IPS-20b (cell line): Measurements from ENCODE around the gene OR8B2.
"Not testable (repeated sequence)": the region's sequence is repeated elsewhere in the genome, so short reads cannot be mapped to it uniquely, and the experiment has no call there.

Source experiments
- H3K27ac ChIP-seq: one replicate; pipeline ENCODE4 v1.5.1; 2013; ENCODE audit warnings: low read length
- H3K27me3 ChIP-seq: 2 replicates; pipeline ENCODE4 v1.6.1; 2013; ENCODE audit warnings: mild to moderate bottlenecking, low read length, inconsistent platforms; ENCODE audit not compliant: insufficient read depth
- H3K36me3 ChIP-seq: 2 replicates; pipeline ENCODE4 v1.6.1; 2013; ENCODE audit warnings: low read depth, mild to moderate bottlenecking, inconsistent platforms, low read length, moderate library complexity; ENCODE audit not compliant: insufficient read depth
- H3K4me1 ChIP-seq: 2 replicates; pipeline ENCODE4 v1.6.1; 2013; ENCODE audit warnings: mild to moderate bottlenecking, control low read depth, inconsistent platforms, low read length, moderate library complexity; ENCODE audit not compliant: insufficient read depth
- H3K4me3 ChIP-seq: 2 replicates; pipeline ENCODE4 v1.5.1; 2013; ENCODE audit warnings: mild to moderate bottlenecking, low read length, inconsistent platforms
- H3K9ac ChIP-seq: 2 replicates; pipeline ENCODE4 v1.6.1; 2013; ENCODE audit warnings: low read depth, mild to moderate bottlenecking, inconsistent platforms, low read length, moderate library complexity
- H3K9me3 ChIP-seq: 2 replicates; pipeline ENCODE4 v1.6.1; 2013; ENCODE audit warnings: mild to moderate bottlenecking, low read depth, low read length, inconsistent platforms; ENCODE audit not compliant: insufficient read depth

The OR8B2 gene, protein sequence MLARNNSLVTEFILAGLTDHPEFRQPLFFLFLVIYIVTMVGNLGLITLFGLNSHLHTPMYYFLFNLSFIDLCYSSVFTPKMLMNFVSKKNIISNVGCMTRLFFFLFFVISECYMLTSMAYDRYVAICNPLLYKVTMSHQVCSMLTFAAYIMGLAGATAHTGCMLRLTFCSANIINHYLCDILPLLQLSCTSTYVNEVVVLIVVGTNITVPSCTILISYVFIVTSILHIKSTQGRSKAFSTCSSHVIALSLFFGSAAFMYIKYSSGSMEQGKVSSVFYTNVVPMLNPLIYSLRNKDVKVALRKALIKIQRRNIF

DNA sequence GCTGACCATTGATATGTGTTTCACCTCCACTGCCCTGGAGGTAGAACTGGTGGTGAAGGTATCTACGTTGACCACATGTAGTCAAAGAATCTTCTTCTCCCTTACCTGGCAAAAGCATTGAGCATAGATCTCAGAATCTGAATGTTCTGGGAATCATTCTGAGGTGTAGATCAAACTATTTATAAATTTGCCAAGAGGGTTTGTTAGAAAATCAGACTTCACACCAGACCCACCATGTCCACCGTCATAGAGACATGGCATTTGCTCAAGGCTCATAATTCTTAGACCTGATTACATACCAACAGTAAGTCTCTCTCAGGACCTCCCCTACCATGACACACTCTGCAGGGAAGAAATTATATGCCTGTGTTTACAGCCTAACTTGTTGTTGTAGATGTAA lies at the start of gene OR8B2:
TSS of gene OR8B2 (minus strand) at position 101 of the 400 bp plus-strand sequence. CDS start 1,156 bp downstream, outside the sequence.
- H3K36me3 ChIP-seq = no peaks in the 10 kb centered on the region
- no peak within 1 kb of the TSS for H3K4me3 ChIP-seq
- H3K27ac ChIP-seq = no peak within 1 kb of the TSS
- no peaks in the 10 kb centered on the region for H3K4me1 ChIP-seq
- no peak within 1 kb of the TSS for H3K9ac ChIP-seq
- H3K9me3 ChIP-seq = no peaks in the 10 kb centered on the region
- H3K27me3 ChIP-seq = no peaks in the 10 kb centered on the region

DNA sequence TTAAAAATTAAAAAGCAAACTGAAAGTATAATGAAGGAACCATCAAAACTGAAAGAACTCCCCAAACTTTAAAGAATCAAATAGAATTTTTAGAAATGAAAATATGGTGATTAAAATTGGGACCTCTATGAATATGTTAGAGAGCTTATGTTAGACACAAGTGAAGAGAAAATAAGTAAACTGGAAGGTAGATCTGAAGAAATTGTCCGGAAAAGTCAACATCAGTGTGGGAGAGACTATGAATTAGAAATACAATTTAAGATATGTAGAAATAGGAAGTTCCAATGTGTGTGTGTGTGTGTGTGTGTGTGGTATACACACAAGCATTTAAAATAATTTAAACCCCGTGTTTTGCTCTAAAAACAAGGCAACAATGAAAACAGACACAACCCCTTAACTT lies 45.3 kb upstream of the OR8B2 start:
- no peaks in the 10 kb centered on the region for H3K27me3 ChIP-seq
- H3K36me3 ChIP-seq = no peaks in the 10 kb centered on the region
- H3K4me3 ChIP-seq = no peak overlapping the region
- no peak overlapping the region for H3K27ac ChIP-seq
- no peaks in the 10 kb centered on the region for H3K9me3 ChIP-seq
- H3K4me1 ChIP-seq = no peaks in the 10 kb centered on the region
- no peak overlapping the region for H3K9ac ChIP-seq

DNA sequence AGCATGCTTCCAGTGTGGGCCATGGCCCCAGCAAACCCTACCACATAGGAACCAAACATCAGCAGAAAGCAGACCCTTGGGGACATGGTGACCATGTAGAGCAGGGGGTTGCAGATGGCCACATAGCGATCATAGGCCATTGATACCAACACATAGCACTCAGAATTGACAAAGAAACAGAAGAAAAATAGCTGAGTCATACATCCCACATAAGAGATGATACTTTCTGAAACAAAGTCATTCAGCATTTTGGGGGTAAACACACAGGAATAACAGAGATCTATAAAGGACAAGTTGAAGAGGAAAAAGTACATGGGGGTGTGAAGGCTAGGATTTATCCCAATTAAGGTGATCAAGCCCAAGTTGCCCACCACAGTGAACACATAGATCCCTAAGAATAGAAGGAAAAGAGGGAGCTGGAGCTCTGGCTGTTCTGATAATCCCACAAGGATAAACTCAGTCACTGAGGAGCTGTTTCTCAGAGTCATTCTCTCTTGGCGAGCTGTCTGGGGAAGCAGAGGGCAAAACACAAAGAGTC lies 40.2 kb upstream of the OR8B2 start, which contains the start of gene OR8B4:
TSS of gene OR8B4 (minus strand) at position 488 of the 538 bp plus-strand sequence. CDS start at position 488, 0 bp downstream.
- H3K4me3 ChIP-seq = no peak within 1 kb of the TSS

DNA sequence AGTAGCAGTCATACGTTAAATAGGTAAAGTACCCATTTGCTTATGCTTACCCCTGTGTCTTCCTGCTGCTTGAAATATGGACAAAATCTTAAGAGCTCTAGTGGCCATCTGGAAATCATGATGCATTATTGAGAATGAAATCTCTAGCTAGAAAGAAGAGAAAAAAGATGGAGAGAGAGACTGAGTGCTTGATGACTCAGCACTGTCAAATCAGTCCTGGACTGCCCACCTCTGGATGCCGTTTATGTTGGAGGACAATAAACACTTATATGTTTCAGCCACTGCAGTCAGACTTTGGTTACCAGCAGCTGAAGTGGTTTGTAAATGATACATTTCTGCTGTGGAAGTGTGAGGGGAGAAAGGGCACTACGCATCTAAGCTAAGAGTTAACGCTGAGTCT lies 36.7 kb upstream of the OR8B2 start:
- Histone ChIP-seq H3K4me3 (no peak overlapping the region), H3K27ac (no peak overlapping the region), H3K4me1 (no peaks in the 10 kb centered on the region), H3K36me3 (no peaks in the 10 kb centered on the region), H3K27me3 (no peaks in the 10 kb centered on the region), H3K9ac (no peak overlapping the region), H3K9me3 (no peaks in the 10 kb centered on the region)

More for the DNA sequence above, 40.2 kb upstream of the OR8B2 start, which contains the start of gene OR8B4:
- Histone ChIP-seq H3K27me3 (no peaks in the 10 kb centered on the region), H3K36me3 (no peaks in the 10 kb centered on the region), H3K9ac (no peak within 1 kb of the TSS), H3K27ac (no peak within 1 kb of the TSS), H3K9me3 (no peaks in the 10 kb centered on the region), H3K4me1 (no peaks in the 10 kb centered on the region)

DNA sequence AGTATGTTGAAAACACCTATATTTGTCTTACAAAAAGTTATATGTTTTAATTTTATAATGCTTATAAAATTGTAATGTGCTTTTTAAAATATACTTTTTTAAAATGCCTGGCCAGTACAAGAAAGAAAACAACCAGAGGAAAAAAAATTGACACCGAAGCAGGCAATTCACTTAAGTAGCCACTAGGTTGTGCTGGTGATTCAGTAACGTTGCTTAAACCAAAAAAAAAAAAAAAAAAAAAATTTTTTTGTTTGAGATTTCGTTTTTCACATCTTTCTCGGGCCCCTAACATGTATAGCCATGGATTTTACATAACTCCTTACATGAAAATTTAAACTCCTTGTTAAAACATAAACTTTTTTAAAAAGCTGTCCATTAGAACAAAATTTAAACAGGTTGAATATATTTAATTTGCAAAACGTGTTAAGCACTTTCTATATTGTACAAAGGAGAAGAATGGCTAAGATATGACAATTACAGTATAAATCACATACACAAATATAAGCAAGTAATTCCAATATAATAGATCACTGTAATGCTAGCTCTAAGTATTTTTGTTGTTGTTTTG lies 31.1 kb upstream of the OR8B2 start:
- no peak overlapping the region for H3K9ac ChIP-seq
- no peaks in the 10 kb centered on the region for H3K36me3 ChIP-seq
- H3K27me3 ChIP-seq = no peaks in the 10 kb centered on the region
- H3K9me3 ChIP-seq = no peaks in the 10 kb centered on the region
- no peak overlapping the region for H3K4me3 ChIP-seq
- no peak overlapping the region for H3K27ac ChIP-seq
- no peaks in the 10 kb centered on the region for H3K4me1 ChIP-seq

DNA sequence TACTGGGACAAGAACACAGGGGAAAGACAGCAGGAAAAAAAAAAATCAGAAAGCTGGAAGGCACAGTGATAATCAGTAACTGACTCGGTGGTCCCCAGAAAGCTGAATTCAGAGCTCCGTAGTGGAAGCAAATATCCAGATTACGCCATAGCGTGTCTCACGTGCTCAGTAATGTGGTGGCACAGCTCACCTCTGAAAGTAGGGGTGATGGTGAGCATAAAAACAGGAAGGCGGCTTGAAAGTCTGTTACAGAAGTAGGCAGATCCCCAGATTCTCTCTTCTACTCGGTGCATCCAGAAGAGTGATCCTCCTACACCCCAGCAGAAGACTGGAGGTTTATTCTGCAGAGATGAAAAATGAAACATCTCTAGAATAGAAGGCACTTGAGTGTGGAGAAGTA lies 25.6 kb upstream of the OR8B2 start:
- H3K27me3 ChIP-seq = no peaks in the 10 kb centered on the region
- H3K36me3 ChIP-seq = no peaks in the 10 kb centered on the region
- no peaks in the 10 kb centered on the region for H3K4me1 ChIP-seq
- no peaks in the 10 kb centered on the region for H3K9me3 ChIP-seq
- H3K4me3 ChIP-seq = no peak overlapping the region
- no peak overlapping the region for H3K27ac ChIP-seq
- H3K9ac ChIP-seq = no peak overlapping the region

DNA sequence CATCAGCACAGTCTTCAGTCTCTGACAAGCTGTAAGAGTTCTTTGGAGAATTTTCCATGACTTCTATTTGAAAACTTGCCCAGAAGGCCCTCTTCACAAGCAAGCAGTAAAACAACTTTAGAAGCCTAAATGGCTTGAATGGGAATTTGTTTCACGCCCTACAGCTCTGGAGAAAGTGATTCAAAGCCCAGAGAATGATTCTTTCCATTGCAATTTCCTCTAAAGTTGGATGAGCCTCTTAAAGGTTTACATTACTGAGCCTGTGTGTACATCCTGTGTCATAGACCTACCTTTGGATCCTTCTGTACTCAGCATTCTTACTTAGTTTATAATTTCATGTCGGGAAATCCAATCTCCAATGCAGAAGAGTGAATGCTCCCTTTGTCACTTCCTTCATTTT lies 21.3 kb upstream of the OR8B2 start:
- H3K9me3 ChIP-seq = no peaks in the 10 kb centered on the region
- H3K9ac ChIP-seq = no peak overlapping the region
- H3K27me3 ChIP-seq = no peaks in the 10 kb centered on the region
- no peak overlapping the region for H3K4me3 ChIP-seq
- no peaks in the 10 kb centered on the region for H3K4me1 ChIP-seq
- no peaks in the 10 kb centered on the region for H3K36me3 ChIP-seq
- no peak overlapping the region for H3K27ac ChIP-seq

DNA sequence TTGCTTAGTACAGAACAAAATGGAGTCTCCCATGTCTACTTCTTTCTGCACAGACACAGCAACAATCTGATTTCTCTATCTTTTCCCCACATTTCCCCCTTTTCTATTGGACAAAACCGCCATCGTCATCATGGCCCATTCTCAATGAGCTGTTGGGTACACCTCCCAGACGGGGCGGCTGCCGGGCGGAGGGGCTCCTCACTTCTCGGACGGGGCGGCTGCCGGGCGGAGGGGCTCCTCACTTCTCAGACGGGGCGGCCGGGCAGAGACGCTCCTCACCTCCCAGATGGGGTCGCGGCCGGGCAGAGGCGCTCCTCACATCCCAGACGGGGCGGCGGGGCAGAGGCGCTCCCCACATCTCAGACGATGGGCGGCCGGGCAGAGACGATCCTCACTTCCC lies 18.9 kb upstream of the OR8B2 start:
- H3K9ac ChIP-seq, H3K4me3 ChIP-seq, H3K27ac ChIP-seq, H3K36me3 ChIP-seq, H3K9me3 ChIP-seq, H3K4me1 ChIP-seq, H3K27me3 ChIP-seq: not testable (repeated sequence)

DNA sequence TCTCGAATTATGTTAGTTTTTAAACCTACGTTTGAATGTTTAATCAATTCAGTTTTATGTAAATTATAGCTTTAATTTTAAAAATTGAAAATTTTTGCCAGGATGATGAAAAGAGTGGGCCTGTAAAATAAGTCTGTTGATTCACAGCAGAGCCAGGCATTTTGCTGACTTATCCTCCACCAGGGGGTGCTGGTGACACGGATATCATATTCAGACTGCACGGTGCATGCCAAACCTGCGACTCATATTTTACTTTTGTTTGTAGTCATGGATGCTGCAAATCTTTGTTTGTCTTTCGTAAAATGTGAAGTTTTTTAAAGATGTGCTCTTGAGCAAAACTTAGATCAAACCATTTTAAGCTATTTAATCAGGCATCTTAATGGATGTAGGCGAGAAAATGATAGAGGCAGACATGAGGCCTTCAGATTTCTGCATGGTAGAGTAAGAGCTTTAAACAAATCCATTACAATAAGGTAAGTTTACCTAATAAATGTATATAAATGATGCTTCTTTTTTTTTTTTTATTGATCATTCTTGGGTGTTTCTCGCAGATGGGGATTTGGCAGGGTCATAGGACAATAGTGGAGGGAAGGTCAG lies 18.1 kb upstream of the OR8B2 start:
- H3K36me3 ChIP-seq = no peaks in the 10 kb centered on the region
- no peaks in the 10 kb centered on the region for H3K9me3 ChIP-seq
- no peak overlapping the region for H3K4me3 ChIP-seq
- H3K27me3 ChIP-seq = no peaks in the 10 kb centered on the region
- H3K27ac ChIP-seq = no peak overlapping the region
- no peaks in the 10 kb centered on the region for H3K4me1 ChIP-seq
- H3K9ac ChIP-seq = no peak overlapping the region

DNA sequence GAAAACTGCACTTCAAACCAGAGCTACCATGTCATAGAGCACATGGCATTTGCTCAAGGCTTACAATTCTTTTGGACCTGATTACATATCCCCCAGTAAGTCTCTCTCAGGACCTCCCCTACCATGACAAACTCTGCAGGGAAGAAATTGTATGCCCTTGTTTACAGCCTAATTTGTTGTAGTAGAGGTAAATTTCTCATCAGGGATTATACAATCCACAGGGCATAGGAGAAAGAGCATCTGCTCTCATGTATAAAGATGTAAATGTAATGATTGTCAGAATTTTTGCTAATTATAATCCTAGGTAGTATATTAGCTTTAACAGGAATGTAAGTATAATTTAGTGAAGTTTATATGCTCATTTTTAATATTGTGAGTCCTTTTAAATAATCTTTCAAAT lies 14.6 kb upstream of the OR8B2 start, which contains the start of gene OR8B3:
TSS of gene OR8B3 (minus strand) at position 101 of the 400 bp plus-strand sequence. CDS start 1,673 bp downstream, outside the sequence.
- Histone ChIP-seq H3K4me3 (no peak within 1 kb of the TSS), H3K27me3 (no peaks in the 10 kb centered on the region), H3K9me3 (no peaks in the 10 kb centered on the region), H3K36me3 (no peaks in the 10 kb centered on the region), H3K27ac (no peak within 1 kb of the TSS), H3K9ac (no peak within 1 kb of the TSS), H3K4me1 (no peaks in the 10 kb centered on the region)

DNA sequence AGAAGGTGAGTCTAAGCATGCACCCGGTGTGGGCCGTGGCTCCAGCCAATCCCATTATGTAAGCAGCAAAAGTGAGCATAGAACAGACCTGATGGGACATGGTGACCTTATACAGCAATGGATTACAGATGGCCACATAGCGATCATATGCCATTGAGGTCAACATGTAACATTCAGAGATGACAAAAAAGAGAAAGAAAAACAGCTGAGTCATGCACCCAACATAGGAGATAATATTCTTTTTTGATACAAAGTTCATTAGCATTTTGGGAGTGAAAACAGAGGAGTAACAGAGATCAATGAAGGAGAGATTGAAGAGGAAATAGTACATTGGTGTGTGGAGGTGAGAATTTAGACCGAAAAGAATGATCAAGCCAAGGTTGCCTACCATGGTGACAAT lies 12.5 kb upstream of the OR8B2 start:
- H3K36me3 ChIP-seq, H3K4me3 ChIP-seq, H3K4me1 ChIP-seq, H3K9me3 ChIP-seq, H3K27ac ChIP-seq, H3K27me3 ChIP-seq, H3K9ac ChIP-seq: not testable (repeated sequence)

DNA sequence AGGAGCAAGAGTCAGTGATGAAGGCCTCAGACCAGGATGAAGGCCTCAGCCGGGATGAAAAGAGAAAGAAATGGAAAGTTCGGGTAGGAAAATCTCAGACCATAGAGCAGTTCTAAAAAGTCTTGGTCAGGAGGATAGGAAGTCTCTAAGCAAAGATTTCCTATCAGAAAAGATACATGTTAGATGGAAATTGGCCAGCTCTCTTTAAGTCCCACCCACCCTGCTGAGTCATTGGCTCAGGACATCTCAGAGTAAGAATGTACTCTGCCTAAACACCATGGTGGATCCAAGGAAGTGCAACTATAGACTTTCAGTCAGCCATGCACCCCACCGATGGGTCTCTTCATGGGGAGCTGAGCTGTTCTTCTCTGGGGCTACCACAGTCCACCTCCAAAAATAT lies 10.1 kb upstream of the OR8B2 start:
- Histone ChIP-seq H3K27ac (no peak overlapping the region), H3K9me3 (no peaks in the 10 kb centered on the region), H3K4me1 (no peaks in the 10 kb centered on the region), H3K27me3 (no peaks in the 10 kb centered on the region), H3K9ac (no peak overlapping the region), H3K36me3 (no peaks in the 10 kb centered on the region), H3K4me3 (no peak overlapping the region)
